ENCODE data around the gene ADGRL2.
A peak's percentile ranks its signal among the peaks of the same experiment; 100 is the strongest.

The ADGRL2 gene

GRCh38 chr1:81757398-81758020 lies 43.2 kb upstream of the ADGRL2 start:
- no peaks in the 10 kb centered on the region for H3K4me1 ChIP-seq (ENCODE audit: low read length)

GRCh38 chr1:81758181-81758580 lies 42.6 kb upstream of the ADGRL2 start:
- no peaks in the 10 kb centered on the region for H3K27me3 ChIP-seq (replicated peaks; ENCODE audit: insufficient read depth, low read length)
- no peaks in the 10 kb centered on the region for H3K9me2 ChIP-seq (replicated peaks; ENCODE audit: insufficient read depth, low read length)
- no peaks in the 10 kb centered on the region for H3K4me1 ChIP-seq (ENCODE audit: low read length)
- no peaks in the 10 kb centered on the region for H4K20me1 ChIP-seq (ENCODE audit: insufficient read depth, low read length)
- TF ChIP-seq EZH2 (optimal IDR thresholded peaks at IDR 0.05; ENCODE audit: low read depth, low read length) (no peak), CTCF (IDR thresholded peaks at IDR 0.05; ENCODE audit: low read length) (no peak), EZH2phosphoT487 (IDR thresholded peaks at IDR 0.05; ENCODE audit: low read length) (no peak)
- no peaks in the 10 kb centered on the region for H3K9me3 ChIP-seq (replicated peaks; ENCODE audit: insufficient read depth, low read length)
- H3K36me3 ChIP-seq (replicated peaks; ENCODE audit: insufficient read depth, low read length), result no peaks in the 10 kb centered on the region
- no peaks in the 10 kb centered on the region for H3K79me2 ChIP-seq (ENCODE audit: low read length)
- no peak for DNase-seq
- no peak overlapping the region for H3K27ac ChIP-seq (ENCODE audit: low read length)
- no peak overlapping the region for H2AFZ ChIP-seq (ENCODE audit: low read length)
- no peaks in the 10 kb centered on the region for H3F3A ChIP-seq (ENCODE audit: insufficient read depth, low read length)
- no peak overlapping the region for H3K4me2 ChIP-seq (ENCODE audit: low read depth, low read length)
- no peak overlapping the region for H3K4me3 ChIP-seq (ENCODE audit: low read length)
- no peak overlapping the region for H3K9ac ChIP-seq (ENCODE audit: low read length)

More at GRCh38 chr1:81757398-81758020, 43.2 kb upstream of the ADGRL2 start:
- no peak for TF ChIP-seq EZH2 (optimal IDR thresholded peaks at IDR 0.05; ENCODE audit: low read depth, low read length)
- TF ChIP-seq CTCF (IDR thresholded peaks at IDR 0.05; ENCODE audit: low read length), result no peak
- no peak for TF ChIP-seq EZH2phosphoT487 (IDR thresholded peaks at IDR 0.05; ENCODE audit: low read length)
- no peaks in the 10 kb centered on the region for H3K9me3 ChIP-seq (replicated peaks; ENCODE audit: insufficient read depth, low read length)
- H3K27ac ChIP-seq (ENCODE audit: low read length), result no peak overlapping the region
- no peaks in the 10 kb centered on the region for H3K27me3 ChIP-seq (replicated peaks; ENCODE audit: insufficient read depth, low read length)
- no peaks in the 10 kb centered on the region for H3K36me3 ChIP-seq (replicated peaks; ENCODE audit: insufficient read depth, low read length)
- no peaks in the 10 kb centered on the region for H3F3A ChIP-seq (ENCODE audit: insufficient read depth, low read length)
- no peak overlapping the region for H3K4me2 ChIP-seq (ENCODE audit: low read depth, low read length)
- H3K9ac ChIP-seq (ENCODE audit: low read length), result no peak overlapping the region
- H2AFZ ChIP-seq (ENCODE audit: low read length), result no peak overlapping the region
- DNase-seq, result no peak
- no peak overlapping the region for H3K4me3 ChIP-seq (ENCODE audit: low read length)
- no peaks in the 10 kb centered on the region for H3K9me2 ChIP-seq (replicated peaks; ENCODE audit: insufficient read depth, low read length)
- H4K20me1 ChIP-seq (ENCODE audit: insufficient read depth, low read length), result no peaks in the 10 kb centered on the region
- H3K79me2 ChIP-seq (ENCODE audit: low read length), result no peaks in the 10 kb centered on the region

GRCh38 chr1:81760477-81761097 lies 40.1 kb upstream of the ADGRL2 start:
- Histone ChIP-seq H3K9ac (ENCODE audit: low read length) (no peak overlapping the region), H3K79me2 (ENCODE audit: low read length) (no peaks in the 10 kb centered on the region), H3K27ac (ENCODE audit: low read length) (no peak overlapping the region), H4K20me1 (ENCODE audit: insufficient read depth, low read length) (no peaks in the 10 kb centered on the region), H3K4me3 (ENCODE audit: low read length) (no peak overlapping the region), H3K4me2 (ENCODE audit: low read depth, low read length) (no peak overlapping the region), H3K4me1 (ENCODE audit: low read length) (no peaks in the 10 kb centered on the region), H3K27me3 (replicated peaks; ENCODE audit: insufficient read depth, low read length) (no peaks in the 10 kb centered on the region), H3K36me3 (replicated peaks; ENCODE audit: insufficient read depth, low read length) (no peaks in the 10 kb centered on the region), H2AFZ (ENCODE audit: low read length) (no peak overlapping the region), H3K9me3 (replicated peaks; ENCODE audit: insufficient read depth, low read length) (no peaks in the 10 kb centered on the region), H3F3A (ENCODE audit: insufficient read depth, low read length) (no peaks in the 10 kb centered on the region), H3K9me2 (replicated peaks; ENCODE audit: insufficient read depth, low read length) (no peaks in the 10 kb centered on the region)
- DNase-seq, result no peak
- TF ChIP-seq EZH2phosphoT487 (IDR thresholded peaks at IDR 0.05; ENCODE audit: low read length) (no peak), CTCF (IDR thresholded peaks at IDR 0.05; ENCODE audit: low read length) (peak; percentile 17; the same call in 1 of the 2 replicates), EZH2 (optimal IDR thresholded peaks at IDR 0.05; ENCODE audit: low read depth, low read length) (no peak)

Data from MM.1S (cell line).